ENCODE results near the gene MICB. TPM values are rescaled to one million over a fixed set of nuclear protein-coding genes. Genes with fewer than 3 reads are reported as not detected.
"Not testable (repeated sequence)": the region's sequence is repeated elsewhere in the genome, so short reads cannot be mapped to it uniquely, and the experiment has no call there.

Gene MICB
- 13.2 and 15.7 TPM in 2 replicates for total RNA-seq (2014; rRNA removed; shearing (Covaris generic); ENCODE audit: low replicate concordance)

- H3K79me2 ChIP-seq (ENCODE audit: low read length) = peaks cover 55% of the 10 kb centered on the region
- H3K36me3 ChIP-seq (ENCODE audit: insufficient read depth, low read length) = no peaks in the 10 kb centered on the region
- peaks cover 39% of the 10 kb centered on the region for H3K4me1 ChIP-seq (ENCODE audit: low read length)
- H3K4me3 ChIP-seq (ENCODE audit: low read length) = peak within 1 kb of the TSS; percentile 74
- DNase-seq = peak; percentile 96
- H3K9me2 ChIP-seq (replicated peaks; ENCODE audit: insufficient read depth, low read length) = no peaks in the 10 kb centered on the region
- H3K27me3 ChIP-seq (ENCODE audit: low read length) = no peaks in the 10 kb centered on the region
- H3K4me2 ChIP-seq (ENCODE audit: low read depth, low read length, poor library complexity, severe bottlenecking) = peak within 1 kb of the TSS; percentile 93
- peak within 1 kb of the TSS; percentile 84 for H2AFZ ChIP-seq (ENCODE audit: low read length)
- H3K9me3 ChIP-seq (ENCODE audit: low read length) = no peaks in the 10 kb centered on the region
- peak within 1 kb of the TSS; percentile 58 for H3K27ac ChIP-seq (ENCODE audit: low read length)
- H4K20me1 ChIP-seq (ENCODE audit: insufficient read depth, low read depth, low read length) = no peaks in the 10 kb centered on the region
- peak within 1 kb of the TSS; percentile 76 for H3K9ac ChIP-seq (ENCODE audit: low read length)
Observed at GRCh38 chr6:31497531-31498476, at the start of gene MICB. Gene MICB, plus strand, starts transcription at chr6:31498145. Its CDS starts 49 bp downstream, at chr6:31498194.

- Histone ChIP-seq H3K4me1 (ENCODE audit: low read length) (peaks cover 7% of the 10 kb centered on the region), H3K4me2 (ENCODE audit: low read depth, low read length, poor library complexity, severe bottlenecking) (no peak overlapping the region), H2AFZ (ENCODE audit: low read length) (no peak overlapping the region), H3K9me2 (replicated peaks; ENCODE audit: insufficient read depth, low read length) (no peaks in the 10 kb centered on the region), H3K4me3 (ENCODE audit: low read length) (no peak overlapping the region), H3K27ac (ENCODE audit: low read length) (no peak overlapping the region), H3K79me2 (ENCODE audit: low read length) (no peaks in the 10 kb centered on the region), H3K36me3 (ENCODE audit: insufficient read depth, low read length) (no peaks in the 10 kb centered on the region), H3K9ac (ENCODE audit: low read length) (no peak overlapping the region), H3K27me3 (ENCODE audit: low read length) (no peaks in the 10 kb centered on the region), H4K20me1 (ENCODE audit: insufficient read depth, low read depth, low read length) (no peaks in the 10 kb centered on the region), H3K9me3 (ENCODE audit: low read length) (no peaks in the 10 kb centered on the region)
- no peak for DNase-seq
Observed at GRCh38 chr6:31450751-31451150, 47.2 kb upstream of the MICB start.

- no peaks in the 10 kb centered on the region for H4K20me1 ChIP-seq (ENCODE audit: insufficient read depth, low read depth, low read length)
- DNase-seq = no peak
- no peak overlapping the region for H3K4me2 ChIP-seq (ENCODE audit: low read depth, low read length, poor library complexity, severe bottlenecking)
- H3K27ac ChIP-seq (ENCODE audit: low read length) = no peak overlapping the region
- H3K36me3 ChIP-seq (ENCODE audit: insufficient read depth, low read length) = no peaks in the 10 kb centered on the region
- no peaks in the 10 kb centered on the region for H3K79me2 ChIP-seq (ENCODE audit: low read length)
- H3K4me3 ChIP-seq (ENCODE audit: low read length) = no peak overlapping the region
- no peaks in the 10 kb centered on the region for H3K27me3 ChIP-seq (ENCODE audit: low read length)
- H3K4me1 ChIP-seq (ENCODE audit: low read length) = peaks cover 7% of the 10 kb centered on the region
- H3K9ac ChIP-seq (ENCODE audit: low read length) = no peak overlapping the region
- no peak overlapping the region for H2AFZ ChIP-seq (ENCODE audit: low read length)
- no peaks in the 10 kb centered on the region for H3K9me2 ChIP-seq (replicated peaks; ENCODE audit: insufficient read depth, low read length)
- H3K9me3 ChIP-seq (ENCODE audit: low read length) = no peaks in the 10 kb centered on the region
Observed at GRCh38 chr6:31452859-31453258, 45.1 kb upstream of the MICB start.

GRCh38 chr6:31453259-31453658, 44.7 kb upstream of the MICB start:
- Histone ChIP-seq H3K36me3 (ENCODE audit: insufficient read depth, low read length) (no peaks in the 10 kb centered on the region), H2AFZ (ENCODE audit: low read length) (no peak overlapping the region), H3K79me2 (ENCODE audit: low read length) (no peaks in the 10 kb centered on the region), H3K4me3 (ENCODE audit: low read length) (no peak overlapping the region), H3K27me3 (ENCODE audit: low read length) (no peaks in the 10 kb centered on the region), H3K4me2 (ENCODE audit: low read depth, low read length, poor library complexity, severe bottlenecking) (no peak overlapping the region), H3K27ac (ENCODE audit: low read length) (no peak overlapping the region), H3K9me2 (replicated peaks; ENCODE audit: insufficient read depth, low read length) (no peaks in the 10 kb centered on the region), H4K20me1 (ENCODE audit: insufficient read depth, low read depth, low read length) (no peaks in the 10 kb centered on the region), H3K4me1 (ENCODE audit: low read length) (peaks cover 7% of the 10 kb centered on the region), H3K9me3 (ENCODE audit: low read length) (no peaks in the 10 kb centered on the region), H3K9ac (ENCODE audit: low read length) (no peak overlapping the region)
- DNase-seq = no peak

- peaks cover 22% of the 10 kb centered on the region for H3K4me1 ChIP-seq (ENCODE audit: low read length)
- not testable (repeated sequence) for H3K79me2 ChIP-seq (ENCODE audit: low read length); H3K9me3 ChIP-seq (ENCODE audit: low read length); H3K9ac ChIP-seq (ENCODE audit: low read length); H3K27me3 ChIP-seq (ENCODE audit: low read length); H3K9me2 ChIP-seq (replicated peaks; ENCODE audit: insufficient read depth, low read length); H2AFZ ChIP-seq (ENCODE audit: low read length); H3K36me3 ChIP-seq (ENCODE audit: insufficient read depth, low read length); H3K4me2 ChIP-seq (ENCODE audit: low read depth, low read length, poor library complexity, severe bottlenecking); H4K20me1 ChIP-seq (ENCODE audit: insufficient read depth, low read depth, low read length); H3K4me3 ChIP-seq (ENCODE audit: low read length); DNase-seq; H3K27ac ChIP-seq (ENCODE audit: low read length)
Observed at GRCh38 chr6:31459864-31460263, 38.1 kb upstream of the MICB start.

- no peak for DNase-seq
- Histone ChIP-seq H3K4me3 (ENCODE audit: low read length) (no peak overlapping the region), H3K4me1 (ENCODE audit: low read length) (peaks cover 22% of the 10 kb centered on the region), H4K20me1 (ENCODE audit: insufficient read depth, low read depth, low read length) (peaks cover 4% of the 10 kb centered on the region; the same call in 1 of the 2 replicates), H3K27me3 (ENCODE audit: low read length) (no peaks in the 10 kb centered on the region), H2AFZ (ENCODE audit: low read length) (no peak overlapping the region), H3K4me2 (ENCODE audit: low read depth, low read length, poor library complexity, severe bottlenecking) (no peak overlapping the region), H3K27ac (ENCODE audit: low read length) (no peak overlapping the region), H3K36me3 (ENCODE audit: insufficient read depth, low read length) (peaks cover 5% of the 10 kb centered on the region; the same call in 1 of the 2 replicates), H3K9me3 (ENCODE audit: low read length) (no peaks in the 10 kb centered on the region), H3K79me2 (ENCODE audit: low read length) (0 out of 2 replicates have a peak, but pooled peaks cover 2% of the 10 kb centered on the region), H3K9me2 (replicated peaks; ENCODE audit: insufficient read depth, low read length) (no peaks in the 10 kb centered on the region; the same call in 1 of the 2 replicates), H3K9ac (ENCODE audit: low read length) (no peak overlapping the region)
Observed at GRCh38 chr6:31460361-31461025, 37.5 kb upstream of the MICB start.

GRCh38 chr6:31462026-31462963, 35.6 kb upstream of the MICB start:
- H3K4me2 ChIP-seq (ENCODE audit: low read depth, low read length, poor library complexity, severe bottlenecking) = peak overlapping the region; percentile 79
- H3K4me3 ChIP-seq (ENCODE audit: low read length) = peak overlapping the region; percentile 77
- 0 out of 2 replicates have a peak, but pooled peaks cover 2% of the 10 kb centered on the region for H3K79me2 ChIP-seq (ENCODE audit: low read length)
- H3K9me2 ChIP-seq (replicated peaks; ENCODE audit: insufficient read depth, low read length) = no peaks in the 10 kb centered on the region; the same call in 1 of the 2 replicates
- no peaks in the 10 kb centered on the region for H3K9me3 ChIP-seq (ENCODE audit: low read length)
- H3K27ac ChIP-seq (ENCODE audit: low read length) = no peak overlapping the region
- H3K36me3 ChIP-seq (ENCODE audit: insufficient read depth, low read length) = peaks cover 5% of the 10 kb centered on the region; the same call in 1 of the 2 replicates
- H4K20me1 ChIP-seq (ENCODE audit: insufficient read depth, low read depth, low read length) = peaks cover 4% of the 10 kb centered on the region; the same call in 1 of the 2 replicates
- peak overlapping the region; percentile 99 for H2AFZ ChIP-seq (ENCODE audit: low read length)
- DNase-seq = no peak
- H3K27me3 ChIP-seq (ENCODE audit: low read length) = no peaks in the 10 kb centered on the region
- peak overlapping the region; percentile 81 for H3K9ac ChIP-seq (ENCODE audit: low read length)
- H3K4me1 ChIP-seq (ENCODE audit: low read length) = peaks cover 22% of the 10 kb centered on the region
